HepG2 (cell line): Measurements from ENCODE around the gene MAN1B1. TPM values are rescaled to one million over a fixed set of nuclear protein-coding genes. Genes with fewer than 3 reads are reported as not detected.

Source experiments
- ERF ChIP-seq: IDR thresholded peaks from 2 replicates; pipeline ENCODE4 v1.6.1; 2018; ENCODE audit warnings: missing biosample characterization, missing genetic modification reagents
- HIC2 ChIP-seq: sonication (generic); formaldehyde crosslinking; IDR thresholded peaks from 2 replicates; pipeline ENCODE4 v1.9.0; 2022; ENCODE audit warnings: low read depth, missing genetic modification reagents
- IRF2 ChIP-seq: IDR thresholded peaks from 2 replicates; pipeline ENCODE4 v1.6.1; 2018; ENCODE audit warnings: missing genetic modification reagents, missing compliant biosample characterization
- ONECUT2 ChIP-seq: sonication (generic); formaldehyde crosslinking; IDR thresholded peaks from 2 replicates; pipeline ENCODE4 v1.4.0; 2020; ENCODE audit warnings: missing genetic modification reagents
- PHF8 ChIP-seq: sonication (generic); formaldehyde crosslinking; IDR thresholded peaks from 2 replicates; pipeline ENCODE4 v1.5.0; 2020; ENCODE audit warnings: missing genetic modification reagents
- POLR2G ChIP-seq: fragments of 200-400 bp; formaldehyde crosslinking; IDR thresholded peaks from 2 replicates; pipeline ENCODE4 v1.6.1; 2018; ENCODE audit warnings: mild to moderate bottlenecking, low read depth, low read length, moderate library complexity
- RAD21 ChIP-seq: fragments of 450-650 bp; formaldehyde crosslinking; IDR thresholded peaks from 2 replicates; pipeline ENCODE4 v1.5.0; 2020; ENCODE audit warnings: mild to moderate bottlenecking
- SMAD9 ChIP-seq: sonication (generic); formaldehyde crosslinking; IDR thresholded peaks from 2 replicates; pipeline ENCODE4 v1.5.1; 2020; ENCODE audit warnings: mild to moderate bottlenecking, missing genetic modification reagents
- SUZ12 ChIP-seq: fragments of 150-350 bp; IDR thresholded peaks from 2 replicates; pipeline ENCODE4 v1.6.1; 2014; ENCODE audit warnings: low read depth, low read length
- ZBTB21 ChIP-seq: sonication (generic); formaldehyde crosslinking; IDR thresholded peaks from 2 replicates; pipeline ENCODE4 v1.4.0; 2020; ENCODE audit warnings: missing genetic modification reagents
- ZMYM3 ChIP-seq: sonication (generic); formaldehyde crosslinking; IDR thresholded peaks from 2 replicates; pipeline ENCODE4 v1.5.1; 2020; ENCODE audit warnings: mild to moderate bottlenecking, missing genetic modification reagents
- ZNF274 ChIP-seq: sonication (generic); formaldehyde crosslinking; IDR thresholded peaks from 2 replicates; pipeline ENCODE4 v1.5.1; 2020; ENCODE audit warnings: mild to moderate bottlenecking, missing genetic modification reagents
- ZNF362 ChIP-seq: sonication (generic); formaldehyde crosslinking; IDR thresholded peaks from 2 replicates; pipeline ENCODE4 v1.4.0; 2020; ENCODE audit warnings: missing genetic modification reagents, mild to moderate bottlenecking, borderline replicate concordance
- ZNF616 ChIP-seq: sonication (generic); formaldehyde crosslinking; IDR thresholded peaks from 2 replicates; pipeline ENCODE4 v1.5.0; 2020; ENCODE audit warnings: low read depth, mild to moderate bottlenecking, missing genetic modification reagents
- ZNF780A ChIP-seq: sonication (generic); formaldehyde crosslinking; IDR thresholded peaks from 2 replicates; pipeline ENCODE4 v1.8.0; 2022; ENCODE audit warnings: mild to moderate bottlenecking, missing genetic modification reagents, moderate library complexity
- ZXDC ChIP-seq: sonication (generic); formaldehyde crosslinking; IDR thresholded peaks from 2 replicates; pipeline ENCODE4 v1.5.0; 2020; ENCODE audit warnings: mild to moderate bottlenecking, missing genetic modification reagents
- polyA plus RNA-seq, 8 experiments: library from polyadenylated mRNA; depleted of rRNA in 3 of 8; stranded (reverse) in 7 of 8; unstranded in 1 of 8; fragments of >200 nt; fragmentation: Illumina TruSeq in 4 of 8; extraction: Trizol in 4 of 8; gene quantifications; 2 replicates each; pipeline versions ENCODE4 v1.2.1 to v1.2.3, GENCODE V29; 2011 to 2016; ENCODE audit warnings: low read depth in 4 of 8, missing spikeins in 1 of 8, mixed read lengths in 1 of 8; ENCODE audit not compliant: insufficient read depth in 1 of 8
- total RNA-seq, 5 experiments: library from RNA; depleted of rRNA; stranded (reverse); fragments of >200 nt; fragmentation: Illumina TruSeq; extraction: Trizol; gene quantifications; 2 replicates each; pipeline ENCODE4 v1.2.3, GENCODE V29; 2016; ENCODE audit warnings: low read depth in 1 of 5
- TF ChIP-seq, protein P1 (sequence below): sonication (generic); formaldehyde crosslinking; IDR thresholded peaks from 2 replicates; pipeline ENCODE4 v1.4.0; 2020; ENCODE audit warnings: low read depth, missing genetic modification reagents
- TF ChIP-seq, protein P2 (sequence below): sonication (generic); formaldehyde crosslinking; conservative IDR thresholded peaks from 2 replicates; pipeline ENCODE4 v1.4.0; 2020; ENCODE audit warnings: missing genetic modification reagents

Gene MAN1B1
- total and polyA plus RNA-seq, 2 of the 13 experiments (the other 11 are each of a cell fraction or from before 2014, with no cell fraction given), result 48.9 to 59.5 TPM

- TF ChIP-seq, protein P1, sequence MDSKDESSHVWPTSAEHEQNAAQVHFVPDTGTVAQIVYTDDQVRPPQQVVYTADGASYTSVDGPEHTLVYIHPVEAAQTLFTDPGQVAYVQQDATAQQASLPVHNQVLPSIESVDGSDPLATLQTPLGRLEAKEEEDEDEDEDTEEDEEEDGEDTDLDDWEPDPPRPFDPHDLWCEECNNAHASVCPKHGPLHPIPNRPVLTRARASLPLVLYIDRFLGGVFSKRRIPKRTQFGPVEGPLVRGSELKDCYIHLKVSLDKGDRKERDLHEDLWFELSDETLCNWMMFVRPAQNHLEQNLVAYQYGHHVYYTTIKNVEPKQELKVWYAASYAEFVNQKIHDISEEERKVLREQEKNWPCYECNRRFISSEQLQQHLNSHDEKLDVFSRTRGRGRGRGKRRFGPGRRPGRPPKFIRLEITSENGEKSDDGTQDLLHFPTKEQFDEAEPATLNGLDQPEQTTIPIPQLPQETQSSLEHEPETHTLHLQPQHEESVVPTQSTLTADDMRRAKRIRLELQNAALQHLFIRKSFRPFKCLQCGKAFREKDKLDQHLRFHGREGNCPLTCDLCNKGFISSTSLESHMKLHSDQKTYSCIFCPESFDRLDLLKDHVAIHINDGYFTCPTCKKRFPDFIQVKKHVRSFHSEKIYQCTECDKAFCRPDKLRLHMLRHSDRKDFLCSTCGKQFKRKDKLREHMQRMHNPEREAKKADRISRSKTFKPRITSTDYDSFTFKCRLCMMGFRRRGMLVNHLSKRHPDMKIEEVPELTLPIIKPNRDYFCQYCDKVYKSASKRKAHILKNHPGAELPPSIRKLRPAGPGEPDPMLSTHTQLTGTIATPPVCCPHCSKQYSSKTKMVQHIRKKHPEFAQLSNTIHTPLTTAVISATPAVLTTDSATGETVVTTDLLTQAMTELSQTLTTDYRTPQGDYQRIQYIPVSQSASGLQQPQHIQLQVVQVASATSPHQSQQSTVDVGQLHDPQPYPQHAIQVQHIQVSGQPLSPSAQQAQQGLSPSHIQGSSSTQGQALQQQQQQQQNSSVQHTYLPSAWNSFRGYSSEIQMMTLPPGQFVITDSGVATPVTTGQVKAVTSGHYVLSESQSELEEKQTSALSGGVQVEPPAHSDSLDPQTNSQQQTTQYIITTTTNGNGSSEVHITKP (CRISPR knock-in tag), result no peak
- TF ChIP-seq ZNF616 (CRISPR knock-in tag) (peak; percentile 18; the same call in 1 of the 2 replicates), ZNF362 (peak; percentile 8; the same call in 1 of the 2 replicates), ZBTB21 (CRISPR knock-in tag) (no peak), SUZ12 (no peak), IRF2 (CRISPR knock-in tag) (no peak), ONECUT2 (CRISPR knock-in tag) (no peak), SMAD9 (CRISPR knock-in tag) (no peak), ZMYM3 (CRISPR knock-in tag) (no peak), ZNF780A (CRISPR knock-in tag) (no peak), ZXDC (no peak), ERF (CRISPR knock-in tag) (no peak), PHF8 (CRISPR knock-in tag) (peak; percentile 53), RAD21 (no peak), HIC2 (CRISPR knock-in tag) (no peak), ZNF274 (CRISPR knock-in tag) (no peak), POLR2G (peak; percentile 82)
- TF ChIP-seq, protein P2, sequence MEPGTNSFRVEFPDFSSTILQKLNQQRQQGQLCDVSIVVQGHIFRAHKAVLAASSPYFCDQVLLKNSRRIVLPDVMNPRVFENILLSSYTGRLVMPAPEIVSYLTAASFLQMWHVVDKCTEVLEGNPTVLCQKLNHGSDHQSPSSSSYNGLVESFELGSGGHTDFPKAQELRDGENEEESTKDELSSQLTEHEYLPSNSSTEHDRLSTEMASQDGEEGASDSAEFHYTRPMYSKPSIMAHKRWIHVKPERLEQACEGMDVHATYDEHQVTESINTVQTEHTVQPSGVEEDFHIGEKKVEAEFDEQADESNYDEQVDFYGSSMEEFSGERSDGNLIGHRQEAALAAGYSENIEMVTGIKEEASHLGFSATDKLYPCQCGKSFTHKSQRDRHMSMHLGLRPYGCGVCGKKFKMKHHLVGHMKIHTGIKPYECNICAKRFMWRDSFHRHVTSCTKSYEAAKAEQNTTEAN (CRISPR knock-in tag), result no peak
These were observed 32.5 kb upstream of the MAN1B1 start, which contains the start of gene ENTPD2 (continued) for GRCh38 chr9:137053944-137054931.
